ENCODE data around the gene TUSC7.

Gene TUSC7

DNA sequence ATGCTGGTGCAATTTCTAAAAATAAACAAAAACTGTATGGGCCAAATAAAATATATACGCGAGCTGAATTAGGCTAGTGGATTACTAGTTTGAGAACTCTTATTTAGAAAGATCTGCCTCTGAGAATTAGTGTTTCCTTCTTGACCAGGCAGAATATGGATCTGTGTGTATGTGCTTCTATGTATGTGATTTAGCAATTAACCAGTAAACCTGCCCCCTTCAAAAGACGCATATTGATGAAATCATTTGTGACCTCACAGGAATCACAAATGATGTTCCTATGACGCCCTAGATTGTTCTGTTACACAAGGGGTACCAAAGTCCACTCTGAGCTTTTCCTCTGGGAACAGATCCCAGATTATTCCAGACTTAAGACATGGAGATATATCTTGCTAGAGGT lies at the start of gene TUSC7:
Gene TUSC7, plus strand, starts transcription at position 301 of the 400 bp plus-strand sequence.
- DNase-seq = no peak

DNA sequence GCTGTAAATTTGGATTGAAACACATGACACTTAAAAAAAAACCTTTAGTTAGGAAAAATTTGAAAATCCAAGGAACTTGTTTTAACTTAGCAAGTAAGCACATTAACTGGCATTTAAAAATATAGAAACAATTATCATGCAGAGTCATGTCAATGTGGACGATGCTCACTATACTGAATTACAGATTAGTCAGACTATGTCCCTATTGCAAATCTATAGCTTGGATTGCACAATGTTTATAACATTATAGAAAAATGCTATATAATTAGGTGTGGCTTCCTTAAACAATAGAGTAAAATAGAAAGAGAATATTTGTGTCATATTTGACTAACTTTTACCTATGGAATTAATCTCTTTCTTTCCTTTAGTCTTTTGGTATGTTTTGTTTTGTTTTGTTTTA lies 48.4 kb upstream of the TUSC7 start:
- DNase-seq = no peak

DNA sequence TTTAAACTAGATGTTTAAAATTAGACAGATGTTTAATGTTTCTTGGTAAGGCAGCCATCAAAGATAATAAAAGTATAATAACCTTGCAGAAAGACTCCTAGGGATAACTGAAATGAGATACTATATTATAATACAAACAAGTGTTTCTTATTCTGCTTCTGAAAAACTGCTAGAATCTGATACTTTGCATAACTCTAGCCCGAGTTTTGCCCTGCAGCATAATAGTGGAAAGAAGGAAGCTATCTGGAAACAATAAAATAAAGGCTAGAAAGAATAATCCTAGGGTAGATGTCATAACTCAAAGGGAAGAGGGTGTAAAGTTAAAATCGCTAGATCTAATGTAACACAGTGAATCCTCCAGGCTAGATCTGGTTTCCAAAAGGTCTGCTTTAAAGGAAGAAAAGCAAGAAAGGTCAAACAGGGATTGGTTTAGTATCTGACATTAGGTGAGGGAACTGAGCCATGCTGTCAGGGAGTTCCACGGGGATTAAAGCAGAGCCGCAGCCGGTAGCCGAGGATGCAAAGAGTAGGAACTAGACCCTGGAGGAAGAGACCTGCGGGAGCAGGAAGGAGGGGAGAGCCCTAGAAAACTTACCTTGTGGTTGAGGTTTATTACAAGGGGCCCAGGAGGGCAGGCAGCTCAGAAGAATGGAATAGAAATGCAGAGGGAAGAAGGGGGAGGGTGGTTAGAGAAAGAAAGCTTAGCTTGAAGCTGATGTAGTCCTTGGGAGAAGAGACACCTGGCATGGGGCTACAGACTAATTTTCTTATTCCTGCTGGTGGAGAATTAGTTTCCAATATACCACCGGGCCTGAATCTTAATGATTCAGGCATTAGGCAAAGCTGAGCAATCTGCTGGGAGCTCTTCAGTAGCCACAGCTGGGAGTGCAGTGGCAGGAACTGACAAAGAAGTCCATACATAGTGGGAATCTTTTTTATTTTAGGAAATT lies 46.1 kb upstream of the TUSC7 start:
- DNase-seq = no peak

DNA sequence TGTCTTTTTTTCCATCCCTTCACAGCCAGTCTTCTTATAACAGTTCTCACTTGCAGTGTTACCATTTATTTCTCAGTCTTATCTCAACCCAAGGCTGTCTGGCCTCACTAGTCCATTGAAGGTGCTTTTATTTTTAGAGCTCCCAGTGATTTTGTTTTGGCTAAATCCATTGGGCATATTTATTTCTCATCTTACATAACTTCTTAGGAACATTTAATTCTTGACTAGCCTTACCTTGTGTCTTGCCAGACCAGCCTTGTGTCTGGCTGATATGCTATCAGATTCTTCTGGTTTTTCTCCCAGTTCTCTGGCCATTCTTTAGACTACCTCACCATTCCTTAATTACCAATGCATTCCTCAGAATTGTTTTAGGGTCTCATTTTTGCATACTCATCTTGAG lies 42.3 kb upstream of the TUSC7 start:
- DNase-seq = no peak

DNA sequence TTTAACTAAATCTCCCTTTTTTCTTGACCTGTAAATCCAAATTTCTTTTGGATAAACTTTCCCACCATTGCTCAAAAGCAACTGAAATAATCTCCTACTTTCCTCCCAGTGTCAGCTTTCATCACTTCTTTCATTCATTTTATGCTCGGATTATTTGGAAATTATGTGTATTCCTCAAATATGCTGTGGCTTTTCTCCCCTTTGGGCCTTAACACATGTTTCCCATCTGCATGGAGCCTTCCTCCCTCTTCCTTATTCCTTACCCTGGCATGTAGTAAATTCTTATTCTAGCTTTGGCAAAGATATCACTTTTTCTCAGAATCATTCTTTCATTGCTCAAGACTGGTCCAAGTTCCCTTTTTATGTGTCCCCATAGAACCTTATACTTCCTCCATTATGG lies 41.8 kb upstream of the TUSC7 start:
- no peak for DNase-seq

DNA sequence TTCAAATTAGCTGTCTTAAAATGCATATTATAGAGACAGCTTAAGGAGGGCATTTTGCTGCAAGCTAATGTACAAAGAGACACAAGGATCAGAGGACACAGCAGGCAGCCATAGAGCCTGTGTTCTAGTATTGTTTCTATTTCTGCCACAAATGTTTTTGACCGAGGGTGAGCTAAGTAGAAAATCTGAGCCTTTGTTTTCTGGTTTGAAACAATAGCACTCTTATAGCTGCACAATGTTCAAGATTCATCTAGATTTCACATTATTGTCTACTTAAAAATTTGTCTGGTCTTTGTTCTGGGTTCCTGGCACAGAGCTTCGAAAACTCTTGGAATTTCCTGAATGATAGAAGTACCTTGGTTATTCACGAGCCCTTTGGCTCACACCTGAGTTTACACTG lies 40.0 kb upstream of the TUSC7 start:
- no peak for DNase-seq

DNA sequence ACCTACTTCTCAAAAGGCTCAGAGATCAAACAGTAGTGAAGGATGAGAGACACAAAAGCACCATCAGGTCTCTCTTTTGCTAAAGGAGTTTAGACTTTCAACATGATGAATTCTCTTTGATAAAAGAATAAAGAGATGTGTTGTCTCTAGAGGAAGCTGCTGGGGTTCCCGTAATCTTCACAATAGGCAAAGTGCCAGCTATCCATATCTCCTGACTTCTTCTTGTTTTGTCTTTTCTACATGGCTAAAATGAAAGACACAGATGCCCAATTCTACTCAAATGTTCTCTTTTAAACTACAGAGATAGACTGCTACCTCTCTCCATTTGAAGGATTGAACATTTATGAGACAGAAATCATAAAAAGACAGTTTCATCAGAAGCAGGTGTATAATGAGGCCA lies 38.4 kb upstream of the TUSC7 start:
- no peak for DNase-seq

DNA sequence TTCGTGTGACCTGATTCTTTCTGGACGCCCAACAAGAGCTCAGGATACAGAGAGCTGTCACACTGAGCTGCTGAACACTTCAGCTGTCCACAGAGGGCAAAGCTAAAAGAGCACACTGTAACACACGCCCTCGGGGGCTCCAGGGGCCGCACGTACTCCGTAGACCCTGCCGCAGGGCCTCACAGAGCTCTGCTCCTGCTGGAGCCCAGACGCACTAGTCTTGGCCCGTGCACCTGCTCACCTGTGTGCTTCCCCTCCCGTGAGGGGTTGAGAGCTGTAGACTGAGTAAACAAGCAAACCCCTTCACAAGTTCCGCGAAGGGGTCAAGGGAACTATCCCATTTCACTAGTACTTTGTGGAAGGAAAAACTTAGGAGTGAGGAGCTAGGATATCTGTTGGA lies 30.7 kb upstream of the TUSC7 start:
- DNase-seq = no peak

DNA sequence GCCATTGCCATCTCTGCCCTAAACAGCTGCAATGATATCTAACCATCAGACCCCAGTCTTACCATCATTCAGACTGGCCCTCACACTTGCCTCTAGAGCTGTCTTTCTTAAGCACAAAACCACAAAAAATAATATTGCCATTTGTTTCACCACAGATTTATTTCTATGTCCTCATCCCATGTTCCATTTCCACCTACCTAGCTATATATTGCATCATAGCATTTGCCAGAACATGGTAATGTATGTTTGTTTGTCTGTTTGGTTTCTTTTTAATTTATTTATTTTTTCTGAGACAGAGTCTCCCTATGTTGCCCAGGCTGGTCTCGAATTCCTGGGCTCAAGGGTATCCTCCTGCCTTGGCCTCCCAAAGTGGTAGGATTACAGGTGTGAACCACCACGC lies 18.5 kb upstream of the TUSC7 start:
- DNase-seq = no peak

DNA sequence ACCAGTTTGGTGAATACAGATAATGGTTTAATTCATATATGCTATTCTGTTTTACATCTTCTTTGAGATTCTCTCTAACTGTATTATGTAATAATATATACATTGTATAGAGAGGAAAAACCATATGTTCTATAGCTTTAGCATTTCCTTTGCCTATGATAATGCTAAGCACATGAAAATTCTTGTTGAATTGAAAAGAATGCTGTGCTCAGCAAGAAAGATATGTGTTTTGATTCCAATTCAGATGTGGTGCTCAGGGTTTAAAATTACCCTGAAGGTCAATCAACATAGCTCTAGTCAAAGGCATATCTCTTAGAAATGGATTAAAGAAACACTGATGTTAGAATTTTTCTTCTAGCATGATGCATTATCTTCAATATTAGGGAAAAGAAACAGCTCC lies 8.5 kb upstream of the TUSC7 start:
- DNase-seq = no peak

DNA sequence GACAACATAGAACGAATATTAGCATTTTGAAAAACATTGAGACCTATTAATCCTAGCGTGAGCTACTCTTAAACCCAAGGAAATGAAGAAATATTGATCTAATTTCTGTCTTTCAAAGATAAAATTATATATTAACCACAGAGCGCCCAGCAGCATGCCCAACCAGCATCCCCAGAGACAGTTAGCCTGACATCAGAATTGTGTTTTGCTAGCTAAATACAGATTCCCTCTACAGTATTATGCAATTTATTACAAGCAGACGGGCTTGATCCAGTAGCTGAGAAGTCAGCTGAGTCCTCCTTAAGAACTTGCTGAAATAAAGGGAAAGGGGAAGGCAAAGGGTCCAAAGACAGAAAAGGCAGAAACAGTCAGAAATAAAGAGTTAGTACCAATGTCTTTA lies 7.2 kb upstream of the TUSC7 start:
- no peak for DNase-seq

DNA sequence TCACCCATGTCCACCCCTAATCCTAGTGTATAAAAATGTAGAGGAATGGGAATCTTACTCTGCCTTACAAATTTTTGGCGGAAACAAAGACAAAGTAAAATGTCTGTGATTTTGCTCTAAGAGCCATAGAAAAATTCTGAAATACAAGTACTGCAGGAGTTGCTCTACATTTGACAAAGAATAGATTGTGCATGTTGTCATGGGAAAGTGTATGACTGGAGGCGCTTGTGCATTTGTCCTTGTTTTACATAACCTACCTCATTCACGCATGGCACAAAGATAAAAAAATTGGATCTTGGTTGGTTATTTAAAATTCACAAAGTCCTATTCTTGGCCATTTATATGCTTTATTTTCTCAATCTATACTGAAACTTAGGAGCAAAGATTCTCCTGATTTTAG lies 2.0 kb upstream of the TUSC7 start:
- DNase-seq = no peak

DNA sequence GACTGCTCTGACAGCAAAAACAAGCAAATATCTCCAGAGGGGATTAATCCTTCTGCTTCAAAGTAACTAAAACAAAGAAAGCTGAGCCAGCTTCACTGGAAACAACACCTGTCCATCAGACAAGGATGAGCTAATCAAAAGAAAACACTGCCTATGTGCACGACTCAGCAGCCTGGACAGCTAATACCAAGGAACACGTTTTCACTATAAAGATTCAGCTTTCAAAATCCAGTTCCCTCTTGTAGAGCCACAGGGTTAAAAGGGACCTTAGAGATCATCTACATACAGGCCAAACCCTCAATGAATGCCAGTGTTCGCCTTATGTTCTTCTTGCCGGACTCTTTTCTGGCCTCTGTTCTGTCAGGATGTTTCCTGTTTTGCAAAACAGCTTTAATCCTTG lies 6.9 kb downstream of the TUSC7 start:
- no peak for DNase-seq

DNA sequence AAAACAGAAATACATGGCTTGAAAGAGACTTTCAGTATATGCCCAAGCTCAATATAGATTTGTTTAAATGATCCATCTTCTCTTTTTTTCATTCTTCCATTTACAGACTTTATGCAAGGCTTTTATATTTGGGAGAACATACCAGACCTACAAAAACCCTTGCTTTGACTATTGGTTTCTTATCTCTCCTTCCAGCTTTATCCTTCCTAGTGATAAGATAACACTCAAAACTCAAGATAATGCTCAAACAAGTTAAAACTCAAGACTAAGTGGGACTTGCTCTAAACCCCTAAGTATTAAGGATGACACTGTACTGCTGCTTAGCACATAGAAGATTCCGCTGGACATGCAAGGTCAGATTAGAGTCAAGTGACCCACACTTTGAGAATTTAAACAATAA lies 8.0 kb downstream of the TUSC7 start:
- no peak for DNase-seq

DNA sequence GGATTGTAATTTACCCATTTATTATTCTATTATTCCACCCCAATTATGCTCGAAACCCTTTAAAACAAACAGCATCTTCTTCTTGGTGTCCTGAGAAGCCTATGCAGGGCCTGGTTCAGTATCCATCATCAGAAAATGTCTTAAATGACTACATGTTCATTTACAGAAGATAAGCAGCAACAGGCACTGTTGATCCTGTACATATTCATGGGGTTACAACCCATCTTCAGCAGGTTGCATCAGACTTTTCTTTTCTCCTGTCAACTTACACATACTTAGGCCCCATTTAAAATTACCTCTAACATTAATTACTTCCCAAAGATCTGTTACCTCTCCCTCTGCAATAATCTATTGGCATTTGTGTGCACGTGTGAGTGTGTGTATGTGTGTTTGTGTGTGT lies 18.9 kb downstream of the TUSC7 start:
- DNase-seq = no peak

DNA sequence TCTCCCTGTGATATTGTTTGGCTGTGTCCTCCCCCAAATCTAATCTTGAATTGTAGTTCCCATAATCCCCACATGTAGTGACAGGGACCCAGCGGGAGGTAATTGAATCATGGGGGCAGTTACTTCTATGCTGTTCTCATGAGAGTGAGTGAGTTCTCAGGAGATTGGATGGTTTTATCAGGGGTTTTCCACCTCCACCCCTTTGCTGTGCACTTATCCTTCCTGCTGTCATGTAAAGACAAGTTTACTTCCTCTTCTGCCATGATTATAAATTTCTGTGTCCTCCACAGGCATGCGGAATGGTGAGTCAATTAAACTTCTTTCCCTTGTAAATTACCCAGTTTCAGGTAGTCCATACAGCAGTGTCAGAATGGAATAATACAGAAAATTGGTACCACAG lies 24.7 kb downstream of the TUSC7 start:
- no peak for DNase-seq

DNA sequence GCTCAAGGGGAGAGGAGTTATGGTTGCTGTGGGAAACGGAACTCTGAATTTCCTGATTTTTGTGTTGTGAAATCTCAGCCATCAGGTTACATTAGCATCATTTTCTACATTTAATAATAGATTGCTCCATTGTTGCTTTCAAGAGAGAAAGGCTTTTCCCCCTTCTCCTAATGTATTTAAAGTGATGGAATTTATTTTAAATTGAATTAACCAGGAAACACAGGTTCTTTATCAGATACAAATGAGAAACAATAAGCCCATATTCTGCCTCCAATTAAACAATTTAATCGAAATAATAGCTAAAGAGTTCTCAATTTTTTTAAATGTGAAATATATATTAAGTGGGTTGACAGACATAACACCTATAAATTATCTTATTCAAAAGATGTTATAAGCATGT lies 30.1 kb downstream of the TUSC7 start:
- DNase-seq = no peak

DNA sequence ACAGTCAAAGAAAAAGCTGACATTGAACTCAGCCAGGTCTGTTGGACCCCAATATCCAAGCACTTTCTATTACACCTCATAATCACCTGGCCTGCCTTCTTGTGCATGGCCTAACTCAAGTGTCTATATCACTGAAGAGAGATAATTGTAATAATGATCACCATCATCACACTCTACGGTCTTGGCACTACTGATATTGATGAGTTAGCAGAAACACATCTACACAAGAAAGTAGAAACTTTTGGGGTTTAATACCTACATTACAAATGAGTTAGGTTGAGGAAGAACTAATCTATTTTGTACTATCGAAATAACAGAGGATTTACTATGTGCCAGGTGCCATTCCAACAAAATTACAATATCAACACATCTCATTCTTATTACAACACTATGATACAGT lies 30.7 kb downstream of the TUSC7 start:
- DNase-seq = no peak

DNA sequence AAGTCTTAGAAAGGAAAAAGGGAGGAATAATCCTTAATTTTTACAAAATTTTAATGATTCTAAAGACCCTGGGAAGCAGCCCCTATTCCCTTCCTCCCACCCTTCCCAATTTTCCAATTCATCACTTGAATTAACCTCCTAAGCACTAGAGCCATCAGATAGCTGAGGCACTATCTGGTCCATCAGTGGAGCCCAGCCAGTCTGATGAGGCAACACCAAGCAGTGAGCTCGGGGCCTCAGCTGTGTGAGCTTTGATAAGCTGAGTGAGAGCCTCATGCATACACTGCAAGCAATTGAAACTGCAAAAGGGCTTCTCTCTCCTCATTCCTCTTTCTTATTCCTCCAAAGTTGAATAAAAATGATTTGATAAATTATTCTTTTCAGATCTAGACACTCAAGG lies 31.9 kb downstream of the TUSC7 start:
- no peak for DNase-seq

DNA sequence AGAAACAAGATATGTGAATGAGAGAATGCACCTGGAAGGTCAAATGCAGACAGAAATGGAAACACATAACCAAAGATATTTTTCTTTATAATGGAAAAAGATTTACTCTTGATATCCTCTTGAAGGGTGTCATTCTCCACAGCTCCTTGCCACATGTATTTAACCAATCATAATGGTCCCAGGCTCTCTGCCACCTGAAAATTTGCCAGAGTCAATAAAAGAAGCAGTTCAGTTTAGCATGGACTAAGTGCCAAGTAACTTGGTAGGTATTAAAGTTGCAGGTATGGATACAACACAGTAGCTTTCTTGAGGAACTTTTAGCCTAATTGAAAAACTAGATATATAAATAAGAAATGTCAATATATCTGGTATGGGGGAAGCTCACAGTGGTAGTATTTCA lies 33.5 kb downstream of the TUSC7 start:
- DNase-seq = no peak

DNA sequence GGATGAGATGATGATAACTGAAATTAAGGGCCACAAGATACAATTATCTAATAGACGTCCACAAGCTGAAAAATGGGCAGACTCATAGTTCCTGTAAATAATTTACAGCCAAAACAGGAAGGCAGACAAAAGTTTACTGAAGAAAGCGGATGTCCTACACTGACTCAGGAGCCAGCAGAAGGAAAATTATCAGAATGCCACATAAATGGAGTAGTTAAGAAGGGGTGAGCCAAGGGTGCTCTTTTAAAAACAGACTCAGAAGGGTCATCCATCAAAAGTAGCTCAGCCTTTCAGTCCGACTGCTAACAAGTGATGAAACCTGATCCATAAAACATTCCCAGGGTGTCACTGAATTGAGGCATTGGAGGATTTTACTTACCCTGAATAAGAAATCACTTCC lies 39.8 kb downstream of the TUSC7 start:
- DNase-seq = no peak

DNA sequence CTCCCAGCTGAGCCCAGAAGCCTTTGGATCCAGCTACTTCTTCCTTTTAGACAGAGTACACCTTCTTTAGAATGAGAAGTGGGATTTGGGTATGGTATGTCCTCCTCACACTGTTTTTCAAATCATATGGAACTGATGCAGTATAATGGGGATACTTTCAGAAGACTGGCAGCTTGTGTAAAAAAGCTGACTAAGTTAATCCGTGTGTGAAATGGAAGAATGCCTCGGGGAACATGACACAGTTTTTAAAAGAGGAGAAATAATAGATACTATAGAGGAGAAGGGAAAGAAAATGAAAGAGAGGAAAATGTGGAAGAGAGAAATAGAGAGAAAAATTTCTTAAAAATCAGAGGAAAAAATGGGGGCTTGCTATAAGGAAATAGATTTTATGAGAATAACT lies 47.7 kb downstream of the TUSC7 start:
- DNase-seq = no peak

DNA sequence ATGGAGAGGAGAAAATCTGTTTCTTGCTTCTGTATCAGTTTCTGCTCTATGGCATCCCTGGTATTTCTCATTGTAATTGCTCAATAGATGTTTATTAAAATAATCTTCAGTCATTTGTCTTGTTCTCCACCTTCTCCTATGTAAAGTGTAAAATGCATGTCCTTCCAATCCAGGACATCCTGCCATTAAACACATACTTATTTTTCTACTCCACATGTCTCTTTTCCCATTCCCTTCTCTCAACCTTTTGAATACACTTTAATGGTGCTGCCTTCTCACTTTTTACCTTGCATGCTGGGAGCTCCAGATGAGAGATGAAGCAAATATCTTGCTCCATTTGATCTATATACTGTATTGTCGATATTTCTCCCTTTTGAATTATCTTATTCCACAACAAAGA lies 49.7 kb downstream of the TUSC7 start:
- no peak for DNase-seq
